Measurements from ENCODE around the gene MINDY4.

MINDY4 gene

DNA sequence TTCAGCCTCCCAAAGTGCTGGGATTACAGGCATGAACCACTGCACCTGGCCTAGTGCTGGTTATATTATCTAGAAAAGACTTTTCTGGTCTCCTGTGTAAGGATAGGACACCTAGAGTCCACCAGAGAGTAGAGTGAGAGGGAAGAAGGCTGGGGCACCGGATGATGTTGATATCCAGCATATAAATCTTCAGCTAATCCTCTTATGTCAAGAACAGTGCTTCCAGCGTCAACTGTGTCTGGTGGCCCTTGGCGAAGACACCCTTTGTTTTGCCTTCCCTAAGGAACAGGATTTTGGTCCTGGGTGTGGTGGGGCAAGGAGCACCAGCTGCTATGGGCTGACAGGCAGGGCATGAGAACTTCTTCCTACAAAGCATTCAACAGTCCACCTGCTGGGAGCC, 35.6 kb upstream of the MINDY4 start:
- no peak for ATAC-seq
- Mint-ChIP-seq H3K27ac (no peak overlapping the region), H3K36me3 (no peaks in the 10 kb centered on the region), H3K4me3 (no peak overlapping the region), H3K4me1 (peaks cover 8% of the 10 kb centered on the region), H3K27me3 (peaks cover 26% of the 10 kb centered on the region), H3K9me3 (no peaks in the 10 kb centered on the region)

DNA sequence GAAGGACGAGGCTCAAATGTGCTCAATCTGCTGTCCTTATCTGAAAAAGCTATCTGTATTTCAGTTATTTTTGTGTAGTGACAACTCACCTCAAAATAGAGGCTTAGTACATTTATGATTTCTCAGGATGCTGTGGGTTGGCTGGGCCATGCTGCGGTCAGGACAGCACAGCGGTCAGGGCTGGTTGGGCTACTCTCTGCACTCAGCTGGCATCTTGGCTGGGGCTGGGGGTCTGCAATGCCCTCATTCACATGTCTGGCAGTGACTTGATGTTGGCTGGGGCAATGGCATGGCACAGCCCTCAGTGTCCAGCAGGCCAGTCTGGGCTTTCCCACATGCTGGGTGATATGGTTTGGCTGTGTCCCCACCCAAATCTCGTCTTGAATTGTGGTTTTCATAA, 34.9 kb upstream of the MINDY4 start:
- Mint-ChIP-seq H3K27ac (no peak overlapping the region), H3K27me3 (peaks cover 26% of the 10 kb centered on the region), H3K36me3 (no peaks in the 10 kb centered on the region), H3K4me3 (no peak overlapping the region), H3K9me3 (no peaks in the 10 kb centered on the region), H3K4me1 (peaks cover 8% of the 10 kb centered on the region)
- no peak for ATAC-seq

DNA sequence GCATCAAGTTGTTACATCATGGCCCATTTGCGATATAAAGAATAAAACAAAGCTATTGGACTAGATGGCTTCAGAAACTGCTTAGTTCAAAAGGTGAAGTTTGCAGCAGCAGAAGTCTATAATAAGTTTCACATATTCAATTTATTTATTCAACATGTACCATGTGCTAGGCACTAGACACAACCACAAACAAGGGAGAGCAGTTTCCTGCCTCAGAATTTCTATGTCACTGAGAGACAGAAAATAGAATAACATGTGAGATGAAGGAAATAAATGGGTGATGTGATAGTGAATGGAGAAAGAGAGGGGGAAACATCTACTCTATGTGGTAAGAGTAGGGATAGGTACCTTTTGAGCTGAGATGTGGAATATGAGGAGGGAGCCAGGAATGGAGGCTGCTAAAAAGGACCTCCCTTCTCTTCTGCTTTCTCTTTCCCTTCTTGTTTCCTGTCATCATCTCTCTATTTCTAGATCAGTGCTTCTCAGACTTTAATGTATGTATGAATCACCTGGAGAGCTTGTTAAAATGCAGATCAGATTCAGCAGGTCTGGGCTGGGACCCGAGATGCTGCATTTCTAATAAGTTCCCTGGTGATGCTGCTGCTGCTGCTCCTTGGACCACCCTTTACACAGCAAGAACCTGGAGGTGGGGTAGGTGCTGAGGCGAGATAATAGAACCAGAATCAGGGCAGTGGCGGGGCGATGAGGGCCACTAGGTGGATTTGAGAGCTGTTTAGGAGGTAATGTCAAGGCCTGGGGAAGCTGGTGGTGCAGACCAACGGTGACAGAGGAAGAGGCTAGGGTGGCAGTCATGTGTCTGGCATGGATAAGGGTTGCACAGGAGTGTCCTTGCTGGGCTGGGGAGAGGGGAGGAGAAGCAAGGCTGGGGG, 32.9 kb upstream of the MINDY4 start:
- peaks cover 19% of the 10 kb centered on the region for H3K27me3 Mint-ChIP-seq
- H3K36me3 Mint-ChIP-seq, result no peaks in the 10 kb centered on the region
- no peak for ATAC-seq
- H3K4me3 Mint-ChIP-seq, result no peak overlapping the region
- H3K27ac Mint-ChIP-seq, result no peak overlapping the region
- H3K9me3 Mint-ChIP-seq, result no peaks in the 10 kb centered on the region
- peaks cover 8% of the 10 kb centered on the region for H3K4me1 Mint-ChIP-seq

DNA sequence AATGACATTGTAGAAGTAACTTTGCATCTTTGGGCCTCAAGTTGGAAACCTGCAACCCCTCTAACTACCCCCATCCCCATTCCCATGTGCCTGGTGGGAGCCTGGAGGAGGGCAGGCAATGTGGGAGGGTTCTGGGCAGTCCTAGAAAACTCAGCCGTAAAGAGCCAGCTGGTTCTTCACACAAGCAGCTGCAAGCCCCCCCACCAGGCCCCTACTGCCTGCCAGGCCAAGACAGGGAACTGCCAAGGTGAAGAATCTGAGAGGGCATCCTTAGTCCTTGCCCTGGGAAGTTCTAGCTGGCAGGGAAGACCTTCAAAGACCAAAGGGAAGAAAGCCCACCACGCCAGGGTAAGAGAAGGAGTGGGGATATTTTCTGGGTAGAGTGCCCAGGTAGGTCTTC, 31.5 kb upstream of the MINDY4 start:
- no peak for ATAC-seq
- Mint-ChIP-seq H3K4me1 (peaks cover 8% of the 10 kb centered on the region), H3K36me3 (no peaks in the 10 kb centered on the region), H3K27me3 (peaks cover 19% of the 10 kb centered on the region), H3K9me3 (no peaks in the 10 kb centered on the region), H3K27ac (no peak overlapping the region), H3K4me3 (no peak overlapping the region)

DNA sequence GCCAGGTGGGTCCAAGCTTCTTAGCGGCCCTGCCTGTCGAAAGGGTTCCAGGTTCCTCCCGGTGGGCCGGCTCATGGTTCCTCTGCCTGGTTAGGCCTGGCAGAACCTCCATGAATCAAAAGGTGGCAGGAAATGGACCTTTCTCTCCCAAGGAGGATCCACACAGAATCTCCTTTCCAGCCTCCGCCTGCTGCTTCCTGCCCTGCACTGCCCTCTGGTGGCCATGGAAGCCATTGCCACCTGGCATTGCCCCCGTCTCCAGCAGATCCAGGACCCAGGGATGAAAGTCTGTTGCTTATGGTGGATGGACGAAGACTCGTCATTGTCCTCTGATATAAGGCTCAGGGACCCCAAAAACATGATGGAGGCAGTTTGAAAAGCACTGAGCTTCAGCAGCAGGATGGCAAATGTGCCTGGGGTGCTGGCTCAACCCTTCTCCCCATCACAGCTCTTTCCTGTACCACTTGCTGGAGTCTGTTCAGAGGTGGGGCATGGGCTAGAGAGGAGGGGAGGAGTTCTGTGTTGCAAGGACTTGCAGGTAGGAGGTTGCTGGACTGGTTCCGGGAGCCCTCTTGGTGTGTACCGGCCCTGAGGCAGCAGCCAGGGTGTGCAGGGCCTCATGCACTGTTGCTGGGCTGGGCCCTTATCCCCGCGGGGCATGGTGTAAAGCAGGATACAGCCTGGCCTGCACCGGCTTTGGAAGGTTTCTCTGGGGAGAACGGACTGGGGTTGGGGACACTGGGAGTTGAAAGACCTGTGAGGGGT, 30.6 kb upstream of the MINDY4 start:
- H3K9me3 Mint-ChIP-seq, result no peaks in the 10 kb centered on the region
- H3K36me3 Mint-ChIP-seq, result no peaks in the 10 kb centered on the region
- peaks cover 8% of the 10 kb centered on the region for H3K4me1 Mint-ChIP-seq
- peak; percentile 56 for ATAC-seq
- peaks cover 24% of the 10 kb centered on the region for H3K27me3 Mint-ChIP-seq
- H3K27ac Mint-ChIP-seq, result no peak overlapping the region
- H3K4me3 Mint-ChIP-seq, result no peak overlapping the region

DNA sequence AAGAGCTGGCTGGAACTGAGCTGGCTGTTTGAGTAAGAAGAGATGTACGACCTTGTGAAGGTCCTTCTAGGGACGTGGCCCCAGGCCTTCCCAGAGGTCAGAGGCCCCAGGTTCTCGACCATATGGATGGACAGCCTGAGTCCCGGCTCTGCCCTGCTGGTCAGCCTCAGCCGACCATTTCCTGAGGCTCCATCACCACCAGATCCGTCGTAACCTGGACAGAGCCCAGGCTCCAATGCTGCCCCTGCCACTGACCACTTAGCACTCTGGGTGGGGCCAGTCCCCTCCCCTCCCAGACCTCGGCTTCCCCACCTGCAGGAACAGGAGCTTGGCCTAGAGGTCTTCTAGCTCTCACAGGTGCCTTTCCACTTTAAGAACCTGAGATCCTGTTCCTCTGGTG, 29.9 kb upstream of the MINDY4 start:
- H3K9me3 Mint-ChIP-seq, result no peaks in the 10 kb centered on the region
- no peak for ATAC-seq
- H3K4me3 Mint-ChIP-seq, result no peak overlapping the region
- peaks cover 26% of the 10 kb centered on the region for H3K27me3 Mint-ChIP-seq
- H3K27ac Mint-ChIP-seq, result no peak overlapping the region
- H3K36me3 Mint-ChIP-seq, result no peaks in the 10 kb centered on the region
- peaks cover 8% of the 10 kb centered on the region for H3K4me1 Mint-ChIP-seq

DNA sequence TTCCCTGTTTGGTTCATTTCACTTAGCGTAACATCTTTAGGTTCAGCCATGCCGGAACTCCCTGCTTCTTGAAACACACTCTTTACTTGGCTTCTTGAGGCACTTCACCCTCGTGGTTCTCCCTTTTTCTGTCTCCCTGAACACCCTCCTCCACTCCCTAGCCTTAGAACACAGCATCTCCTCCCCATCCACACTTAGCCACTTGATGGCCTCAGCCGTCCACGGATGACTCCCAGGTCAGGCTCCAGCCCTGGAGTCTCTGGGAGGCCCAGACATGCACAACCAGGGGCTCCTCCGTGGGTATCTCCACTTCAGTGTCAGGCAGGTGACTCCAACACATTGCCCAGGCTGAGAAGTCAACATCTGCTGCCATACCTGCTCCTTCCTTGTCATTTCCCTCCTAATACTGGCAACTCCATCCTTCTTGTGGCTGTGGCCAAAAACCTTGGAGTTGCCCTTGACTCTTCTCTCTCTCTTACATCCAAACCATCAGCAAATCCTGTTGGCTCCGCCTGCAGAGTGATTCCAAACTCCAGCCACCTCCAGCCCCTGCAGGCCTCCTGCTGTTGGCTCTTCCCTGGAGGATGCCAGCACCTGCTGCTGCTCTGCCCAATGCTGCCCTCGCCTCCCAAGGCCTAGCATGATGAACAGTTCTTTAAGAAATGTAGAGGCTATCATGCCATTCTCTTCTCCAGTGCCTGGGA, 27.7 kb upstream of the MINDY4 start:
- peaks cover 26% of the 10 kb centered on the region for H3K27me3 Mint-ChIP-seq
- H3K27ac Mint-ChIP-seq, result no peak overlapping the region
- H3K4me1 Mint-ChIP-seq, result peaks cover under 1% of the 10 kb centered on the region
- ATAC-seq, result no peak
- no peak overlapping the region for H3K4me3 Mint-ChIP-seq
- no peaks in the 10 kb centered on the region for H3K36me3 Mint-ChIP-seq
- no peaks in the 10 kb centered on the region for H3K9me3 Mint-ChIP-seq

DNA sequence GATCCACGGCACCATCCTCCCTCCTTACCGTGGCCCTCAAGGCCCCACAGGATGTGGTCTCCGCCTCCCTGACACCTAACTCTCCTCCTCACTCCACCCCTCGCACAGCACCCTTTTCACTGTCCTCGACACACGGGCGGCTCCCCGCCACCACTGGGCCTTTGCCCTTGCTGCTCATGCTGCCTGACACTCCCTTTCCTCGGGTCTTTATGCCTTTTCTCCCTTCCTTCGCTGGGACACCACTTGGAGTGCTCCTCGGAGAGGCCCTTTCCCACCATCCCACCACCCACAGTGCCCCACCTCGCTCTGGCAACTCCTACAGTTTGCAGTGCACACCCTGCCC, 27.2 kb upstream of the MINDY4 start:
- no peaks in the 10 kb centered on the region for H3K4me1 Mint-ChIP-seq
- H3K36me3 Mint-ChIP-seq, result no peaks in the 10 kb centered on the region
- H3K9me3 Mint-ChIP-seq, result no peaks in the 10 kb centered on the region
- no peak overlapping the region for H3K27ac Mint-ChIP-seq
- H3K4me3 Mint-ChIP-seq, result no peak overlapping the region
- H3K27me3 Mint-ChIP-seq, result peaks cover 26% of the 10 kb centered on the region
- ATAC-seq, result no peak

DNA sequence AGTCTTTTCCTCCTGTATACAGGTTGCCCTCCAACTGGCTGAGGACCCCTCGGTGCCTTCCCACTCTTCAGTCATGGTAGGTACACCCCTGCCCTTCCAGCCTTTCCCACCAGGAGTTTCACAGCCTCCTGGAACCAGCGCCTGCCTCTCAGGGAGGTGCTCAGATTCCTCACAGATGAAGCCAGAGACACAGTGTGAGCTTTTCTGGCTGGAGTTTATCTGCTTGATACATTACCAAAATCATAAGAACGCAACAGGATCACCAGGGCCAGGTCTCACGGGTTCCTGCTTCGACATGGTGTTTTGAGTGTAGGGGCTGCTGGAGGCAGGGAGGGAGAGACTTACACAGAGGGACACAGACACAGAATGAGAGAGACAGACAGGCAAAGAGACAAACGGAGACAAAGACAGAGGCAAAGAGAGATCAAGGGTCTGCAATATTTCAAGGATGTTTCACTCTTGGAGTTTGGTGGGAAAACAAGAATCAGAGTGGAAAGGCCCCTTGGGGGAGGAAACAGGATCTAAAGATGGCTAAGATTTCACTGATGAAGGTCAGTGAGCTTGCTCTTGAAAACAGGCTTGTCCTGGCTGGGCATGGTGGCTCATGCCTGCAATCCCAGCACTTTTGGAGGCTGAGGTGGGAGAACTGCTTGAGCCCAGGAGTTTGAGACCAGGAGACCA, 25.8 kb upstream of the MINDY4 start:
- H3K27ac Mint-ChIP-seq, result no peak overlapping the region
- H3K36me3 Mint-ChIP-seq, result no peaks in the 10 kb centered on the region
- no peaks in the 10 kb centered on the region for H3K9me3 Mint-ChIP-seq
- no peaks in the 10 kb centered on the region for H3K4me1 Mint-ChIP-seq
- no peak overlapping the region for H3K4me3 Mint-ChIP-seq
- H3K27me3 Mint-ChIP-seq, result peaks cover 26% of the 10 kb centered on the region
- no peak for ATAC-seq

DNA sequence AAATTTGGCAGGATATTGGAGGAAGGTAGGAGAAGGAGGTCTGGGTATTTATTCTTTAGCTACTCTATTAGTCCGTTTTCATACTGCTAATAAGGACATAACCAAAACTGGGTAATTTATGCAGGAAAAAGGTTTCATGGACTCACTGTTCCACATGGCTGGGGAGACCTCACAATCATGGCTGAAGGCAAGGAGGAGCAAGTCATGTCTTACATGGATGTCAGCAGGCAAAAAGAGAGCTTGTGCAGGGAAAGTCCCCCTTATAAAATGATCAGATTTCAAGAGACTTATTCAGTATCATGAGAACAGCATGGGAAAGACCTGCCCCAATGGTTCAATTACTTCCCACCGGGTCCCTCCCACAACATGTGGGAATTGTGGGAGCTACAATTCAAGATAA, 21.2 kb upstream of the MINDY4 start:
- peaks cover 7% of the 10 kb centered on the region for H3K27me3 Mint-ChIP-seq
- no peak for ATAC-seq
- peaks cover 5% of the 10 kb centered on the region for H3K9me3 Mint-ChIP-seq
- no peak overlapping the region for H3K4me3 Mint-ChIP-seq
- H3K36me3 Mint-ChIP-seq, result no peaks in the 10 kb centered on the region
- H3K27ac Mint-ChIP-seq, result no peak overlapping the region
- H3K4me1 Mint-ChIP-seq, result no peaks in the 10 kb centered on the region

DNA sequence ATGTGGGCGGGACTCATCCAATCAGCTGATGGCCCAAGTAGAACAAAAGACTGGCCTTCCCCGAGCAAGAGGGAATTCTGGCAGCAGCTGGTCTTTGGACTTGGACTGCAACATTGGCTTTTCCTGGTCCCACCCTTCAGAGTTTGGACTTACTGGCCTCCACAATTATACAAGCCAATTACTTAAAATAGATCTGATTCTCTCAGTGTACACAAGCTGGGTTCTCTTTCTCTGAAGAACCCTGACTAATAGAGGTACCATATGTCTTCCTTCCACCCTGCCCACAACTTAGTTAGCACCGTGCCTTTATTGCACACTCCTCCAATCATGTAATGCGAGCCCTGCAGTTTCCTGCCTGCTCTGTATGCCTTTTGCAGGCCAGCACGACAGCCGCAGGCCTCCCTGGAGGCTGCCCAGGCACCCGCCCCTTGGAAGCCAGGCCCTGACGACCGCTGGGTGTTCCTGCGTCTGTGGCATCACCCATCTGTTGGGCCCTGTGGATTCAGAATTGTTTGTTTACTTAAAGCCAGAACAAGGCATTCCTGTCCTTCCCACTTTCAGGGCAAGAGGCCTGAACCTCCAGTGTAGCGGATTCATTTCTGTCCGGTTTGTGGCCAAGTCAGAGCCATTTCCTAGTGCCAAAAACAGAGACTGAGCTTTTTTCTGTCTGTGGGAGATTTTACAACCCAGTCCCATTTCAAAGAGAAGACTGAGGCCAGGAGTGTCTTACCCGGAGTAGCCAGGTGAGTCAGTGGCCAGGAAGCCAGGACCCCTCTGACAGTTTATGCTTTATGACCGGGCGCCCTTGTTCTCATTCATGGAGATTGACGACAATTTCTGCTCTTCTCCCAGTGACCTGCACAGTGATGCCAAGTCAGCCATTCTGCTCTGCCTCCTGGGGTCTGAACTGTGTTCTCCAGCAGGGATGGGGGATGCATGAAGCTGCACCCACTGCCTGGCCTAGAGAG, 20.2 kb upstream of the MINDY4 start:
- H3K27me3 Mint-ChIP-seq, result no peaks in the 10 kb centered on the region
- no peak overlapping the region for H3K27ac Mint-ChIP-seq
- H3K4me3 Mint-ChIP-seq, result no peak overlapping the region
- H3K4me1 Mint-ChIP-seq, result no peaks in the 10 kb centered on the region
- peaks cover 5% of the 10 kb centered on the region for H3K9me3 Mint-ChIP-seq
- ATAC-seq, result no peak
- no peaks in the 10 kb centered on the region for H3K36me3 Mint-ChIP-seq

DNA sequence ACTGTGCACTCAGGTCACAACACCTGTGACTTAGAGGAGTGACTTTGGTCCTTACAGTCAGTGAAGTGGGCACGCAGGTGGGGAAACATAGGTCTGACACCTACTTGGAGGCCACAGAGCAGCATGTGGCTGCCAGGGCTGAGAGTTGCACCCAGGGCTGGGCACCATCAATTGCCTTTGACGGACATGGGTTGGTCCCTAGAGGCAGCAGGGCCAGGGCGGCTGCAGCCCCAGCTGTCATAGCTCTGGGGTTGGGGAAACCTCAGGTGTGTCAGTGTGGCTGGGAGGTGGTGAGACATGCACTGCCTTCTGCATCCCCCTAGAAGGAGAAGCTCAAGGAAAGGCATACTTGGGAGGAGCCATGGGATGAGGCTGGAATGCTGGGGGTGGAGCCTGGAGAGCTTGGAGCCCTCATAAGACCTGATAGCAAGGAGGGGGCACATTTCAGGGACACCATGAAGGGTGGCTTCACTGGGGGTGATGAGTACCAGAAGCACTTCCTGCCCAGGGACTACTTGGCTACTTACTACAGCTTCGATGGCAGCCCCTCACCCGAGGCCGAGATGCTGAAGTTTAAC, 19.4 kb upstream of the MINDY4 start, which contains the start of gene INMT:
INMT (plus strand) TSS at position 440 of the 578 bp plus-strand sequence; CDS start at position 456, 16 bp downstream.
- no peak within 1 kb of the TSS for H3K4me3 Mint-ChIP-seq
- no peaks in the 10 kb centered on the region for H3K4me1 Mint-ChIP-seq
- ATAC-seq, result no peak
- no peak within 1 kb of the TSS for H3K27ac Mint-ChIP-seq
- H3K9me3 Mint-ChIP-seq, result peaks cover 5% of the 10 kb centered on the region
- H3K27me3 Mint-ChIP-seq, result no peaks in the 10 kb centered on the region
- H3K36me3 Mint-ChIP-seq, result no peaks in the 10 kb centered on the region

DNA sequence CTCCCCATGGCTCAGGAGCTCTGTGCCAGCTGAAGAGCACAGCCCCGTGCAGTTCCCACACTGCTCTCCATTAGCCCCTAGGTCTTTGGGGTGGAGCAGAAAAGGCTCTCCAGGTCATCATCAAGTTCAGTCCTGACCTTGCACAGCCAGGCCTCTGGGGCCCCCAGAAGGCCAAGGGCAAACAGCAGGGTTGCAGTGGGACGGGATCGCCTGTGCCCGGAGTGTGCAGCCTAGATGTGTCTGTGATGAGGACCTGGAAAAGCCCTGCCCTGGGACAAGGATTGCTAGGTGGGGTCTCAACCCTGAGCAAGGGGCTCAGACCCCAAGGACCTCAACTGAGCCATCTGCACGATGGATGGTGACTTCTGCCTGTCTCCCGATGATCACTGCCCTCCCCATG, 18.7 kb upstream of the MINDY4 start:
- H3K27me3 Mint-ChIP-seq, result no peaks in the 10 kb centered on the region
- H3K27ac Mint-ChIP-seq, result no peak overlapping the region
- no peak overlapping the region for H3K4me3 Mint-ChIP-seq
- no peak for ATAC-seq
- H3K36me3 Mint-ChIP-seq, result no peaks in the 10 kb centered on the region
- no peaks in the 10 kb centered on the region for H3K4me1 Mint-ChIP-seq
- H3K9me3 Mint-ChIP-seq, result peaks cover 5% of the 10 kb centered on the region

DNA sequence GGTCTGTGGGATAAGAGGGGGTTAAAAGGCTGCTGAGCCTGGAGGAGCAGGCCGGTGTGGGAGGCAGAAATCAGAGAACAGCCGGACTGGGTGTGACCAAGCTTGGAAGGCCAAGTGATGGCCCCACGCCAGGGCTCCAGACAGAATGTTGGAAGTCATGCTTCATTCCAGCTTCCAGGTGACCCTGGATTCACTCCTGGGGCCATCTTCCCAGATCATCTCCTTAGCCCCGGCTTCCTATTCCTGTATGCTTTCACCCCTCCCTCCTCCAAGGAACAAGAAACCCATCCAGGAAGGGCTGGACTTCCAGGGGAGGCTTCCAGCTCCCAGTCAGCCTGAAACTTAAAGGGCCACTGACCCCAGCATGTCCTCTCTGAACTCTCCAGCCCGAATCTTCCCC, 18.2 kb upstream of the MINDY4 start:
- ATAC-seq, result no peak
- Mint-ChIP-seq H3K36me3 (no peaks in the 10 kb centered on the region), H3K4me3 (no peak overlapping the region), H3K4me1 (no peaks in the 10 kb centered on the region), H3K9me3 (peaks cover 5% of the 10 kb centered on the region), H3K27me3 (no peaks in the 10 kb centered on the region), H3K27ac (no peak overlapping the region)

All from stimulated activated memory B cell treated with anti-CD40 and anti-IgM and Interleukin-4, amounts not matched to agents 10 μg/mL and 1 μg/mL and 100 μg/mL, for 72 hours (primary cell).